Esophagus muscularis mucosa (tissue), 3 donors: ENCODE data around the gene RAVER2.

Source experiments
- EP300 ChIP-seq: sonication (generic); formaldehyde crosslinking; IDR thresholded peaks from one replicate; pipeline ENCODE4 v1.6.1; 2017; ENCODE audit warnings: antibody characterized with exemption
- POLR2AphosphoS5 ChIP-seq, 2 donors: sonication (generic); formaldehyde crosslinking; IDR thresholded peaks; one replicate each; pipeline ENCODE4 v1.6.1; 2017; ENCODE audit warnings: antibody characterized with exemption in 2 of 2

- TF ChIP-seq POLR2AphosphoS5 (IDR thresholded peaks at IDR 0.05): no peak
- TF ChIP-seq EP300: no peak
These were observed 43.8 kb upstream of the RAVER2 start for GRCh38 chr1:64701071-64701470.
